A673 (cell line): ENCODE data around the gene B2M. TPM values are rescaled to one million over a fixed set of nuclear protein-coding genes. Genes with fewer than 3 reads are reported as not detected.
"Not testable (repeated sequence)": the region's sequence is repeated elsewhere in the genome, so short reads cannot be mapped to it uniquely, and the experiment has no call there.

Experiments
- BruUV-seq: library from RNA; stranded (reverse); fragments of 400-500 nt; replicated peaks from 2 replicates; lab custom pipeline; 2021; lab: Mats Ljungman, UMichigan
- CTCF ChIA-PET: fragments of 300-600 bp; sonication (Branson Sonifier 250); formaldehyde crosslinking; loops from one replicate; lab custom pipeline; 2022; ENCODE audit warnings: antibody characterized with exemption; lab: Charles Lee
- POLR2A ChIA-PET: fragments of 300-600 bp; sonication (Branson Sonifier 250); formaldehyde crosslinking; loops from one replicate; lab custom pipeline; 2022; ENCODE audit warnings: antibody characterized with exemption; ENCODE audit not compliant: low non-redundant PET; lab: Charles Lee
- DNase-seq: peaks from one replicate; pipeline ENCODE4 v3.0.0-alpha.2; 2015; ENCODE audit warnings: low spot score
- H3K27ac ChIP-seq: fragments of 200-600 bp; sonication (generic); 2 replicates; pipeline ENCODE4 v1.5.1; 2016; ENCODE audit warnings: mixed run types, low read depth, mild to moderate bottlenecking, mixed read lengths, antibody characterized with exemption, low read length; ENCODE audit not compliant: poor library complexity, severe bottlenecking
- H3K27me3 ChIP-seq: fragments of 200-600 bp; sonication (generic); replicated peaks from 2 replicates; pipeline ENCODE4 v1.6.1; 2017; ENCODE audit warnings: mixed run types, low read depth, mild to moderate bottlenecking, mixed read lengths, antibody characterized with exemption, low read length; ENCODE audit not compliant: insufficient read depth, poor library complexity
- H3K36me3 ChIP-seq: fragments of 200-600 bp; sonication (generic); 2 replicates; pipeline ENCODE4 v1.6.1; 2016; ENCODE audit warnings: mixed run types, mild to moderate bottlenecking, mixed read lengths, antibody characterized with exemption, low read length; ENCODE audit not compliant: insufficient read depth, poor library complexity, severe bottlenecking
- H3K4me1 ChIP-seq: fragments of 200-600 bp; sonication (generic); 2 replicates; pipeline ENCODE4 v1.6.1; 2017; ENCODE audit warnings: mixed run types, mild to moderate bottlenecking, mixed read lengths, antibody characterized with exemption, low read length; ENCODE audit not compliant: insufficient read depth, poor library complexity, severe bottlenecking
- H3K4me3 ChIP-seq: fragments of 200-600 bp; sonication (generic); 2 replicates; pipeline ENCODE4 v1.5.1; 2016; ENCODE audit warnings: low read depth, mixed run types, mild to moderate bottlenecking, mixed read lengths, low read length; ENCODE audit not compliant: poor library complexity, severe bottlenecking
- H3K9me3 ChIP-seq: fragments of 200-600 bp; sonication (generic); 2 replicates; pipeline ENCODE4 v1.6.1; 2016; ENCODE audit warnings: mixed run types, low read depth, mild to moderate bottlenecking, mixed read lengths, antibody characterized with exemption, low read length; ENCODE audit not compliant: poor library complexity, severe bottlenecking
- CTCF ChIP-seq: fragments of 300-800, 200-600 bp; sonication (generic); conservative IDR thresholded peaks from 2 replicates; pipeline ENCODE4 v1.5.1; 2017; ENCODE audit warnings: low read depth, mild to moderate bottlenecking, antibody characterized with exemption, low read length, moderate library complexity, mixed read lengths
- EZH2 ChIP-seq: fragments of 200-600 bp; sonication (generic); IDR thresholded peaks from 2 replicates; pipeline ENCODE4 v1.6.1; 2017; ENCODE audit warnings: borderline replicate concordance, low read depth, mild to moderate bottlenecking, mixed read lengths, antibody characterized with exemption, low read length; ENCODE audit not compliant: poor library complexity, severe bottlenecking
- intact Hi-C: fragments of 100-400 bp; cut with micrococcal nuclease; formaldehyde crosslinking; loops from one replicate; pipeline ENCODE4 v1.10.0; 2022; ENCODE audit not compliant: unreplicated experiment
- total RNA-seq: library from RNA; stranded (reverse); gene quantifications from 2 replicates; pipeline ENCODE4 v1.2.3, GENCODE V29; 2021

The B2M gene
- total RNA-seq, 1 experiment from 2014 or later = 1,873 TPM

- Histone ChIP-seq H3K27me3 (no peaks in the 10 kb centered on the region), H3K36me3 (no peaks in the 10 kb centered on the region), H3K4me3 (no peak overlapping the region), H3K27ac (no peak overlapping the region), H3K9me3 (peaks cover 1% of the 10 kb centered on the region), H3K4me1 (no peaks in the 10 kb centered on the region)
- intact Hi-C loops = no loop called here
- no peak for TF ChIP-seq CTCF
- TF ChIP-seq EZH2 = no peak
- POLR2A ChIA-PET = no interaction called here
- BruUV-seq = no TSS peak
- no peak for DNase-seq
- CTCF ChIA-PET = no interaction called here
Observed at GRCh38 chr15:44697014-44697413, 14.3 kb upstream of the B2M start.

- Histone ChIP-seq H3K27me3 (no peaks in the 10 kb centered on the region), H3K36me3 (no peaks in the 10 kb centered on the region), H3K9me3 (peaks cover 9% of the 10 kb centered on the region), H3K4me3 (no peak overlapping the region), H3K4me1 (no peaks in the 10 kb centered on the region), H3K27ac (no peak overlapping the region)
- intact Hi-C loops = no loop called here
- DNase-seq = no peak
- TF ChIP-seq EZH2 (no peak), CTCF (no peak)
- ChIA-PET POLR2A (no interaction called here), CTCF (no interaction called here)
- no TSS peak for BruUV-seq
Observed at GRCh38 chr15:44698641-44699040, 12.7 kb upstream of the B2M start.

GRCh38 chr15:44700676-44701075 lies 10.6 kb upstream of the B2M start:
- DNase-seq, H3K9me3 ChIP-seq, POLR2A ChIA-PET, H3K4me1 ChIP-seq, intact Hi-C loops, BruUV-seq, CTCF ChIA-PET, H3K4me3 ChIP-seq, H3K27me3 ChIP-seq, H3K27ac ChIP-seq, H3K36me3 ChIP-seq: not testable (repeated sequence)

- Histone ChIP-seq H3K4me1 (no peaks in the 10 kb centered on the region), H3K27ac (no peak overlapping the region), H3K36me3 (no peaks in the 10 kb centered on the region), H3K4me3 (no peak overlapping the region), H3K9me3 (peaks cover 9% of the 10 kb centered on the region), H3K27me3 (no peaks in the 10 kb centered on the region)
- CTCF ChIA-PET = no interaction called here
- no TSS peak for BruUV-seq
- intact Hi-C loops = no loop called here
- DNase-seq = no peak
- TF ChIP-seq CTCF (no peak), EZH2 (no peak)
- POLR2A ChIA-PET = interaction anchor here (0.6 kb wide), 1 partner anchor 22 kb away, joined by 4 read pairs; no protein-coding TSS in a partner anchor
Observed at GRCh38 chr15:44705986-44706385, 5.3 kb upstream of the B2M start.
